ENCODE measurements around the gene CSNK2A1. TPM values are rescaled to one million over a fixed set of nuclear protein-coding genes. Genes with fewer than 3 reads are reported as not detected.

Gene CSNK2A1
- total and polyA plus RNA-seq, 2 donors (not counting 3 experiments of a cell fraction or from before 2014, with no cell fraction given) = 68.4 to 142 TPM

DNA sequence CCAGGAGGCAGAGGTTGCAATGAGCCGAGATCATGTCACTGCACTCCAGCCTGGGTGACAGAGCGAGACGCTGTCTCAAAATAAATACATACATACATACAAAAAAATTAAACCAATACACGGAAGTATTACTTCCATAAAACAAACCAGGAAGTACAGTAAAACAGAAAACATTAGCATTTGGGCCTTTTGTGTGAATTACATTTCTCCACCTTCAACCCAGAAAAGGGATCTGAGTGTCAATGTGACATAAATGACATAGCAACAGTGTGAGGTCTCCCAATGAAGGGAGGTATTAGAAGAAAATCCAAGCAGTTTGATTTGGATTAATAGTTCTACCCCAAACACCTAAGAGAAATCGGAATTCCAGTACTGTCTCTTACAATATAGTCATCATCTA lies 10.1 kb downstream of the CSNK2A1 start:
- Histone ChIP-seq H3K79me2 (ENCODE audit: control insufficient read depth, insufficient read depth, low read length) (peaks cover 99% of the 10 kb centered on the region), H3K36me3 (ENCODE audit: control insufficient read depth in 2 of 2, extremely low read depth in 1 of 2, insufficient read depth in 2 of 2, low read length in 2 of 2) (no peaks in the 10 kb centered on the region), H3K4me2 (ENCODE audit: insufficient read depth, low read length) (no peak overlapping the region), H4K20me1 (replicated peaks; ENCODE audit: control insufficient read depth, extremely low read depth, insufficient read depth, low read length) (peaks cover 18% of the 10 kb centered on the region), H3K27me3 (ENCODE audit: control insufficient read depth in 2 of 2, insufficient read depth in 2 of 2, low read length in 2 of 2) (no peaks in the 10 kb centered on the region), H3K4me3 (replicated peaks in 1 of 3; ENCODE audit: insufficient read depth in 1 of 3, low read depth in 1 of 3, low read length in 3 of 3) (no peak overlapping the region), H3K9ac (replicated peaks; ENCODE audit: extremely low read depth, insufficient read depth, low read length) (no peak overlapping the region), H2AFZ (ENCODE audit: low read depth, low read length) (no peak overlapping the region), H3K9me1 (replicated peaks; ENCODE audit: control insufficient read depth, extremely low read depth, insufficient read depth, low read length) (no peaks in the 10 kb centered on the region), H3K9me3 (replicated peaks; ENCODE audit: control insufficient read depth, insufficient read depth, low read length) (no peaks in the 10 kb centered on the region), H3K4me1 (ENCODE audit: control insufficient read depth, extremely low read depth, insufficient read depth, low read length) (peaks cover 23% of the 10 kb centered on the region), H3K27ac (ENCODE audit: insufficient read depth, low read depth, low read length) (no peak overlapping the region)
- dilution Hi-C loops (cut with MboI; ENCODE audit: extremely low pct_ligation_motif_present, low sequenced_read_pairs) (no loop called here), intact Hi-C loops (cut with micrococcal nuclease) (loop anchor here (10.0 kb wide), 1 partner anchor 301 kb away; the partner anchor contains the start of gene FAM110A)
- ChIA-PET CTCF (no interaction called here), POLR2A (no interaction called here)
- no TSS peak for BruUV-seq (replicated peaks)
- FAIRE-seq (no peak), DNase-seq (ENCODE audit: low read depth, low spot score) (no peak)
- TF ChIP-seq MYC (IDR thresholded peaks at IDR 0.05; ENCODE audit: low read depth, low read length) (no peak), FOS (IDR thresholded peaks at IDR 0.05; ENCODE audit: borderline replicate concordance, insufficient read depth, low read length) (no peak), EZH2 (IDR thresholded peaks at IDR 0.05; ENCODE audit: borderline replicate concordance, low read depth, low read length, severe bottlenecking) (no peak), GATA2 (IDR thresholded peaks at IDR 0.05; ENCODE audit: insufficient read depth, insufficient read length, low read depth, low read length) (no peak), JUN (IDR thresholded peaks at IDR 0.05; ENCODE audit: borderline replicate concordance, insufficient read depth, insufficient read length, low read depth) (no peak), POLR2AphosphoS5 (IDR thresholded peaks at IDR 0.05; ENCODE audit: insufficient read depth, low read depth, low read length) (no peak), POLR2A (IDR thresholded peaks at IDR 0.05; ENCODE audit: low read depth, low read length) (no peak)
- TF ChIP-seq, protein P1, sequence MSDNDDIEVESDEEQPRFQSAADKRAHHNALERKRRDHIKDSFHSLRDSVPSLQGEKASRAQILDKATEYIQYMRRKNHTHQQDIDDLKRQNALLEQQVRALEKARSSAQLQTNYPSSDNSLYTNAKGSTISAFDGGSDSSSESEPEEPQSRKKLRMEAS (IDR thresholded peaks at IDR 0.05; ENCODE audit: insufficient read depth, insufficient read length) = no peak
- TF ChIP-seq, protein P2, sequence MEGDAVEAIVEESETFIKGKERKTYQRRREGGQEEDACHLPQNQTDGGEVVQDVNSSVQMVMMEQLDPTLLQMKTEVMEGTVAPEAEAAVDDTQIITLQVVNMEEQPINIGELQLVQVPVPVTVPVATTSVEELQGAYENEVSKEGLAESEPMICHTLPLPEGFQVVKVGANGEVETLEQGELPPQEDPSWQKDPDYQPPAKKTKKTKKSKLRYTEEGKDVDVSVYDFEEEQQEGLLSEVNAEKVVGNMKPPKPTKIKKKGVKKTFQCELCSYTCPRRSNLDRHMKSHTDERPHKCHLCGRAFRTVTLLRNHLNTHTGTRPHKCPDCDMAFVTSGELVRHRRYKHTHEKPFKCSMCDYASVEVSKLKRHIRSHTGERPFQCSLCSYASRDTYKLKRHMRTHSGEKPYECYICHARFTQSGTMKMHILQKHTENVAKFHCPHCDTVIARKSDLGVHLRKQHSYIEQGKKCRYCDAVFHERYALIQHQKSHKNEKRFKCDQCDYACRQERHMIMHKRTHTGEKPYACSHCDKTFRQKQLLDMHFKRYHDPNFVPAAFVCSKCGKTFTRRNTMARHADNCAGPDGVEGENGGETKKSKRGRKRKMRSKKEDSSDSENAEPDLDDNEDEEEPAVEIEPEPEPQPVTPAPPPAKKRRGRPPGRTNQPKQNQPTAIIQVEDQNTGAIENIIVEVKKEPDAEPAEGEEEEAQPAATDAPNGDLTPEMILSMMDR (IDR thresholded peaks at IDR 0.05; ENCODE audit: extremely low read depth in 1 of 2, insufficient read depth in 1 of 2, low read depth in 1 of 2, low read length in 2 of 2) = no peak

Measured in endothelial cell of umbilical vein (primary cell).